DMS53 treated with DMSO at 0.1 percent for 48 hours (cell line): ENCODE results near the gene RAPGEF6.
"Not testable (repeated sequence)": the region's sequence is repeated elsewhere in the genome, so short reads cannot be mapped to it uniquely, and the experiment has no call there.

Experiments used
- DNase-seq: peaks from one replicate; lab custom pipeline; 2025; ENCODE audit not compliant: unreplicated experiment; lab: John Stamatoyannopoulos, UW

The RAPGEF6 gene, protein sequence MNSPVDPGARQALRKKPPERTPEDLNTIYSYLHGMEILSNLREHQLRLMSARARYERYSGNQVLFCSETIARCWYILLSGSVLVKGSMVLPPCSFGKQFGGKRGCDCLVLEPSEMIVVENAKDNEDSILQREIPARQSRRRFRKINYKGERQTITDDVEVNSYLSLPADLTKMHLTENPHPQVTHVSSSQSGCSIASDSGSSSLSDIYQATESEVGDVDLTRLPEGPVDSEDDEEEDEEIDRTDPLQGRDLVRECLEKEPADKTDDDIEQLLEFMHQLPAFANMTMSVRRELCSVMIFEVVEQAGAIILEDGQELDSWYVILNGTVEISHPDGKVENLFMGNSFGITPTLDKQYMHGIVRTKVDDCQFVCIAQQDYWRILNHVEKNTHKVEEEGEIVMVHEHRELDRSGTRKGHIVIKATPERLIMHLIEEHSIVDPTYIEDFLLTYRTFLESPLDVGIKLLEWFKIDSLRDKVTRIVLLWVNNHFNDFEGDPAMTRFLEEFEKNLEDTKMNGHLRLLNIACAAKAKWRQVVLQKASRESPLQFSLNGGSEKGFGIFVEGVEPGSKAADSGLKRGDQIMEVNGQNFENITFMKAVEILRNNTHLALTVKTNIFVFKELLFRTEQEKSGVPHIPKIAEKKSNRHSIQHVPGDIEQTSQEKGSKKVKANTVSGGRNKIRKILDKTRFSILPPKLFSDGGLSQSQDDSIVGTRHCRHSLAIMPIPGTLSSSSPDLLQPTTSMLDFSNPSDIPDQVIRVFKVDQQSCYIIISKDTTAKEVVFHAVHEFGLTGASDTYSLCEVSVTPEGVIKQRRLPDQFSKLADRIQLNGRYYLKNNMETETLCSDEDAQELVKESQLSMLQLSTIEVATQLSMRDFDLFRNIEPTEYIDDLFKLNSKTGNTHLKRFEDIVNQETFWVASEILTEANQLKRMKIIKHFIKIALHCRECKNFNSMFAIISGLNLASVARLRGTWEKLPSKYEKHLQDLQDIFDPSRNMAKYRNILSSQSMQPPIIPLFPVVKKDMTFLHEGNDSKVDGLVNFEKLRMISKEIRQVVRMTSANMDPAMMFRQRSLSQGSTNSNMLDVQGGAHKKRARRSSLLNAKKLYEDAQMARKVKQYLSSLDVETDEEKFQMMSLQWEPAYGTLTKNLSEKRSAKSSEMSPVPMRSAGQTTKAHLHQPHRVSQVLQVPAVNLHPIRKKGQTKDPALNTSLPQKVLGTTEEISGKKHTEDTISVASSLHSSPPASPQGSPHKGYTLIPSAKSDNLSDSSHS (N-terminal part only)

DNA sequence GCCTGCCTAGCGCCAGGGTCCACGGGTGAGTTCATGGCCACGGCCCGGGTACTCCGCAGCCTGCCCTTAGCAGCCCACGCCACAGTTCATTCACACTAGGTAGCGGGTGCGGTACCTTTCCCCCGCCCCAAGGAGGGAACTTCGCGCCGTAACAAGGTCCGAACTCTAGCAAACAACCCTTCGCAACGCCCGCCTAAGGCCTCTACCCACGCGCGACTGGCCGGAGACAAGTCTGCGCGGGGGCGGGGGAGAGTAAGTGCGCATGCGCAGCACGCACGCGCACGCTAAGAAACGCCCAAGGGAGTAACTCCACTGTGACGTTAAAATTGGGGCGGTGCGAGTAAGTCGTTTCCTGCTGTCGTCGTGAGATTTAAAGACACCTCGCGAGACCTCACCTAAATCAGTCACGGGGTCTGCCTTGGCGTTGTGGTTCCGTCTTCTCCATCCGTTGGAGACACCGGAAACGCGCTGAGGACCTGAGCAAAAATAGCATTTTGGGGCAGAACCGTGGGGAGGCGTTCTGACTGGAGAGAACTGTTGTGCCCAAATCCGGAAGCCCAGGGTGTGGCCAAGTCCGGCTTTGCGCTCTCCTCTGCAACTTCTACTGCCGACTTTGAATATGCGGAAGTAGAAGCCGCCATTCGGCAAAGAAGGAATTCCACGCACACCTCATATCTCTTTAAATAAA, at the start of gene RAPGEF6:
Gene RAPGEF6 (minus strand): TSS at position 234 of the 688 bp plus-strand sequence. CDS start 199 bp downstream, at position 35.
- peak; percentile 98 for DNase-seq

DNA sequence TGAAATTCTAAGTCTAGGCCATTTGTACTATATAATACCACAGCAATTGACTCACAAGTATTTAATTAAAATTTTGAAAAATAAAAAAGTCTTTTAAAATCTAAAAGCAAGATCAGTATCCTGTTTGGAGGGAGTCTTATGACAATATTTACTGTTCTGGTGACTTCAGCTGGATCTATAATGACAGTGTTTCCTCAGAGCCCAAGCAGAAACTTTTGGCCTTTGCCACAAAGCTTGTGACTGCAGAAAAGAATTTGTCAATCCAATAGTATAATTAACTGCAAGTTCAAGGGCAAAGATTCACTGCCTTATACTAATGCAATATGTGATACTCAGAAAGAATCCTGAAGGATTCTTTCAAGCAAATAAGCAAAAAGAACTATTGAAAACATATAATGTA, 49.6 kb upstream of the RAPGEF6 start:
- DNase-seq: no peak

DNA sequence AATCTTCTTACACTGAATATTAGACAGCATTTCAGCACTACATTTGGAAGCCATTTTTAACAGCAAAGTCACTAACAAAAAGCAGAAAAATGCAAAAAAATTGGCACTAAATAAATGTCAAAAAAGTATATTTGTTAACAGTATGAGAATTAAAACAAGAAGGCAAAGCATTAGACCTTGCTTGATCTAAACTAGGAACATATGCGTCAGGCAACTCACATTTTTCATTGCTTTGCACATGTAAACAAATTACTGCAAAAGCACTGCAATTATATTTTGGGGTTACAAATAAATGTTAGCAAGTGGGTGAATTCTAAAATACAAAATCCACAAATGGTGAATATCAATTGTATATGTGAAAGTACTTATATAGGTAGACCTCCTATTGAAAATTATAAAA, 49.0 kb upstream of the RAPGEF6 start:
- DNase-seq: no peak

DNA sequence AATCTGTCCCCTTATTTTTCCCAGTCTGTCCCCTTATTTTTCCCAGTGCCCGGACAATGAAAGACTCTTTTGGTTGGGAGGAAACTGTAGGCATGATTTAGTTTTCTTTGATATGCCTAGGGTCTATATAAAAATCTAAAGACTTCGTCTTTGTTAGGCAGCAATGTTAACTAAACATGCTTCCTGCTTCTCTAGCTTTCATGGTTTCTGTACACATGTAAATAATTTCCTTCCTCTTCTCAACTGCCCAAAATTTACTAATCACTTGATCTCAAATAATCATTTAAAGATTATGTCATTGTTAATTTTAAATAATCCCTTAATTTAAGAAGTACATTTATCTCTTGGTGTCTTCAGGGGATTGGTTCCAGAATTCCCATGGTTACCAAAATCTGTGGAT, 47.8 kb upstream of the RAPGEF6 start:
- no peak for DNase-seq

DNA sequence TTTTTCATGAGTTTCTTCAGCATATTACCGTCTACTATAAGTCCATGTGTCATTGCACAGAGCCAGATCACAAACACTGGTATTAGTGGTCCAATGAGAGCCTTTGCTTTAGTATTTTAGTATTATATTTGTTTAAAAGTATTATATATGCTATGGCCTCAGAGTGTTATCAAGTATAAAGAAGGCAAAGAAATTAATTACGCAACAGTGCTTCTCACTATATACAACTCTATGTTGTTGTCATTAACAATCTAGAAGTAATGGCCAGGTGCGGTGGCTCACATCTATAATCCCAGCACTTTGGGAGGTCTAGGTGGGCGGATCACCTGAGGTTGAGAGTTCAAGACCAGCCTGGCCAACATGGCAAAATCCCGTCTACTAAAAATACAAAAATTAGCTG, 47.1 kb upstream of the RAPGEF6 start:
- DNase-seq: no peak

DNA sequence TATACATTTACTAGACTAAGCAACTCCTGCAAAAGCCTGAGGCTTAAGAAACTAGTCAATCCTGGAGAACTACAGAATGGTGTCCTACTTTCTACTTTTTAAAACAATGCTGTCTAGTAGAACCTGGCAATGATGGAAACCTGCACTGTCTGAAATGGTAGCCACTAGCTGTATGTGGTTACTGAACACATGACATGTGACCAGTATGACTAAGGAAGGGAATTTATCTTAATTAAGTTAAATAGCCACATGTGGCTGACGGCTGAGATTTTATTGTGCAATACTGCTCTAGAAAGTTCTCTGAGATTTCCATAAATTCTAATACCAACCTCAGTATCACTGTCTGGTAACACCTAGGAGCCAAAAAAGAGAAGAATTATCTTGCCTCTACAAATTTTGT, 44.9 kb upstream of the RAPGEF6 start:
- DNase-seq: no peak

DNA sequence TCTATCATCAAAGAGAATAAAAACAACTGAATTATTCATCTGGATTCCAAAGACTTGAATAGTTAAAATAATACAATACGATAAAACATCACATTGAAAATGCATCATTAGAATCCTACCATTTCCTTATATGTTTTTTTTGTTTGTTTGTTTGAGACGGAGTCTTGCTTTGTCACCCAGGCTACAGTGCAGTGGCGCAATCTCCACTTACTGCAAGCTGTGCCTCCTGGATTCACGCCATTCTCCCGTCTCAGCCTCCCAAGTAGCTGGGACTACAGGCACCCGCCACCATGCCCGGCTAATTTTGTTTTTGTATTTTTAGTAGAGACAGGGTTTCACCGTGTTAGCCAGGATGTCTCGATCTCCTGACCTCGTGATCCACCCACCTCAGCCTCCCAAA, 43.2 kb upstream of the RAPGEF6 start:
- DNase-seq: not testable (repeated sequence)

DNA sequence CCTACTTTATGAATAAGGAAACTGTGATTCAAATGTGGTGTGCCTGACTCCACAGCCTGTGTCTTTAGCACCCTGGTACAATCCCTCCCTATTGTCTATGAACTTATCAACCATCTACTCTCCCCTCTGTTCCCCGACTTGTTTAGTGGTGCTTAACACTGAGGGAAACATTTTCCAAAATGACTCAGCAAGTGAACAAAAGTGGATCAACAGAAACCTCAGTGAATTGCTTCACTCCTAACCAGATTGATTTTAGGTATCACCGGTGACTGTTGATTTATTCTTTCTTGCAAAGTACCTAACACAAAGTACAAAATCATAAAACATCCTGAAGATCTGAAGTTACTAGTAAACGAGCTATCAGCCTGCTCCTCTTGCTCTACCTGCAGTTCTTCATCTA, 42.1 kb upstream of the RAPGEF6 start:
- no peak for DNase-seq

DNA sequence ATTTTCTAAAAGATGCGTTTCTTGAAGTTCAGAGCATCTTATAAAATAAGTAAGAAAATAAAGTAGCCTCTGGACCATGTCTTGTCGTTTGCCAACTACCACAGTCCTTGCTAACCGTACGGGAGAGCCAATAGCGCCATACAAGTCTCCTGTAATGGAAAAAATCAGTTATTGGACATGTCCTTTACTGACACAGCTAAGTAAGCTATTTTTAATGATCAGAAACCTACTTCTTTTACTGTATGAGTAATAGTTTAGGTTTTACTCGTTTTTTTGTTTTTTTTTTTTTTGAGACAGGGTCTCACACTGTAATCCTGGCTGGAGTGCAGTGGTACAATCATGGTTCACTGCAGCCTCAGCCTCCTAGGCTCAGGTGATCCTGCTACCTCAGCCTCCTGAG, 37.7 kb upstream of the RAPGEF6 start:
- no peak for DNase-seq

DNA sequence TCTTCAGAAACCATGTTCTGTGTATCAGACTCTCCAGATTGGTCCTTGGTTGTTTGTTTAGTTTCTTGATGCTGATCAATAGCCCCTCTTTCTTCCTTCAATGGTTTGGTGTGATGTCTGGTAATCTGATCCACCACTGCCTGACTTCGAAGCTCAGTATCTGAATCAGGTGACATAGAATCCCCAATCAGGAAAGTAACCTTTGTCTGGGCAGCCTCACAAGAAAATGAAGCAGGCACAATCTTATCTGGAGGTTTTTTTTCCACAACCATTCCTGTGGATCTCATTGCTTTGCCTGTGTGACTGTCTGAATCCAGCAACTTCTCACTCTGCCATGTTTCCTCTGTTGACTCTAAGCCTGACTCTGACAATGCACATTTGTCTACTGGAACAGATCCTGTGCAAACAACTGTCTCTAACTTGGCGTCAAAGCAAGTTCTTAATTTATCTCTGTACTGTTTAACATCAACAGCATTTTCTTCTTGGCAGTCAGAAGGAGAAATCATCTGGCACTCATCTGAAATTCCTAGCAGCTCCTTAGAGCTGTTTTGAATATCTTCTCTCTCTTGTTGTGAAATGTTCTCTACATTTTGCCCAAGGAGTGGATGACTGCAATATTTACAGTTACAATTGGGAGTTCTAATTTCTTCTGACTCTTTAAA, 37.1 kb upstream of the RAPGEF6 start:
- no peak for DNase-seq

DNA sequence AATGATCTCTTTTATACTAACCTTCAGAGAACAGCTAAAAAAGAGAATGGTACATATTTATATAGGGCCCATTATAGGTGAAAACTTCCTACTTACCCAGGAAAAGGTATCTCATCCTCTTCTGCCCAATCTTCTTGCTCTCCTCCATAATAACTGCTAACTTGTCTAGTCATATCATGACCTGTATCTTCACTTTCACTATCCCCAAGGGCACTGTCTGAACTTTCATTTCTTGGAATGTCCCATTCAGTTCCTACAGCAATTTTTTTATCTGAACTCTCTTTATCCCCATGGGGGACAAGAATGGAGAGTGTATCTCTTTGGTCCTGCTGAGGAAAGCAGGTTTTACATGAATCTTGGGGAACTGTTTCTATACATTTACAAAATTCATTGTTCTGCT, 36.4 kb upstream of the RAPGEF6 start:
- no peak for DNase-seq

DNA sequence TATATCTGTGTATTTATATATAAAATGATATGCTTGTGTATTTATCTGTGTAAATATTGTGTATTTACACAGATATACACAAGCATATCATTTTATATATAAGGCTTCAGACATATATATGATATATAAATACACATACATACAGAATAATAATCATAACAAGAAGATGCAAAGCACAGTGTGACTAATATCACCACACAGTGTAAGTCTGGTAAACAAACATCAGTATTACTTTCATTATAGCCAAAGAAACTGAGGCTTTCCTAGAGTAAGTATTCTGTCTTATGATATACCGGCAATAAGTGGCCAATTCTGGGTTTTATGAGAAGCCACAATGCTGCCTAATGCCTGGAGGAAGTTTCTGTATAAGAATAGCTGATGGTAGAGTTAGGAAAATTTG, 29.9 kb upstream of the RAPGEF6 start:
- no peak for DNase-seq

DNA sequence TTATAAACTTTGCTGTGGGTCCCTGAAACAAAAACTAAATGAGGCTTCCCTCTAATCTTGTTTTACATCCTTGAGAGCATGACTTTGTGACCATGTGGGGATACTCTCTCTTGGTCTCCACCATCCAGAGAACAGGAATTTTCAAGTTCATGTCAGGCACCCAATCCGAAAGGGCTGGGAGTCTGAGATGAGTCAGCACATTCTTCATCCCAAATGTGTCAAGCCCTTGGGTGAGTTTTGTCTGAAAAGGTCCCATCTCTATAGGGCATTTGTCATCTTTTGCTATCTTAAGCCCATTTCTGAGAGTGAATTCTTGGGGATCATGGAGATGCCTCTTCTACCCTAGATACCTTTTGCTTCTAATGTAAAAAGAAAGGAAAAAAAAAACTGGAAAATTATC, 26.9 kb upstream of the RAPGEF6 start:
- DNase-seq: no peak

DNA sequence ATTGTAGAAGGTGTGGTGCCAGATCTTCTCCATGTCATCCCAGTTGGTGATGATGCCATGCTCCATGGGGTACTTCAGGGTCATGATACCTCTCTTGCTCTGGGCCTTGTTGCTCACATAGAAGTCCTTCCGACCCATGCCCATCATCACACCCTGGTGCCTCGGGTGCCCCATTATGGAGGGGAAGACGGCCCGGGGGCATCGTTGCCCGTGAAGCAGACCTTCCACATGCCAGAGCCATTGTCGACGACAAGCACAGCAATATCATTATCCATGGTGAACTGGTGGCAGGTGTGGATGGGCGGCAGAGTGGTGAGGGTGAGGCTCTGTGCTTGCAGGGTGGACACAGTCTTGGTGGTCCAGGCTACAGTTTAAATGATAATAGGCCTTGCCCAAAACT, 24.8 kb upstream of the RAPGEF6 start:
- DNase-seq: no peak

DNA sequence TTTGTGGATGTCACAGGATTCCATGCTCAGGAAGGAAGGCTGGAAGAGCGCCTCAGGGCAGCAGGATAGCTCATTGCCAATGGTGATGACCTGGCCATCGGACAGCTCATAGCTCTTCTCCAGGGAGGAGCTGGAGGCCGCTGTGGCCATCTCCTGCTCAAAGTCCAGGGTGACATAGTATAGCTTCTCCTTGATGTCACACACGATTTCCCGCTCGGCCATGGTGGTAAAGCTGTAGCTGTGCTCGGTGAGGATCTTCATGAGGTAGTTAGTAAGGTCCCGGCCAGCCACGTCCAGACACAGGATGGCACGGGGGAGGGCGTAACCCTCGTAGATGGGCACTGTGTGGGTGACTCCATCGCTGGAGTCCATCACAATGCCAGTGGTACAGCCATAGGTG, 24.3 kb upstream of the RAPGEF6 start:
- DNase-seq: no peak

DNA sequence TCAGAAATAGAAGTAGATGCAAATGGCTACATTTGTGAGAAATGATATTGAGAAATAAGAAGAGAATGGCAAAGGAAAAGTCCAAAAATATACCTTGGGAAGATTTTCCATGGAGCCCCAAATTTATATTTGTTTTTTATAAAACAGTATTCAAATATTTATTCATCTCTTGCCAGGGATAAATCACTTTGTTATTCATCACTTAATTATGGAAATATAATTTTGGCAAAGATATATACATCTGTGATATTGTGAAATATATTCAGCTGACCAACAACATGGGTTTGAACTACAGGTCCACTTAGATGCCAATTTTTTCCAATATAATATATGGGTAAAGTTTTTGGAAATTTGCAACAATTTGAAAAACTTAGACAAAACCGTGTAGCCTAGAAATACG, 19.7 kb upstream of the RAPGEF6 start:
- no peak for DNase-seq

DNA sequence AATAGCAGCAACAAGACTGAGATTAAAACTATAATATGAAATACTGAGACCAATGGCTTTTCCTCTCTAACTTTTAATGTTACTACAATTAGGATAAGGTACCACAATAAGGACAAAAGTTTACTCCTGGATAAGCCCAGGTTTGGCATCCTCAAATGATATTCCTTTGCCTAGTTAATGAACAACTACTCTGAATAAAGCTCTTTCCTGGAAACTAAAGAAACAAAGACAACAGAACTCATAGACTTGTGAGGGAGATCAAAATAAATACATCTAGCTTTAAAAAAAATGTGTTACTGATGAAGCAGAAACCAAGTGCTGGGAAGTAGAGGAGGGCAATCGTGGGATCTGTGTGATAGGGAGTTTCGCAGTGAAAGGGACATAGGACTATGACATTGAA, 19.3 kb upstream of the RAPGEF6 start:
- no peak for DNase-seq

DNA sequence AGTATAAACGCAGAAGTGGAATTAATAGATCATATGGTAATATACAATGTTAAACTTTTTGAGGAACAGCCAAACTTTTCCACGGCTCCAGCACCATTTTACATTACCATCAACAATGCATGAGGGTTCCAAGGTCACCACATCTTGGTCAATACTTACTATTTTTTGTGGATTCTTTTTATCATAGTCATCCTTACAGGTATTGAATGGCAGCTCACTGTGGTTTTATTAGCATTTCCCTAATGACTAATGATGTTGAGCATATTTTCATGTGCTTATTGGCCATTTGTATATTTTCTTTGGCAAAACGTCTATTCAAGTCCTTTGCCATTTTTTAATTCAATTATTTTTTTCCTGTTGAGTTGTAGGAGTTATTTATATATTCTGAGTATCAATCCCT, 14.1 kb upstream of the RAPGEF6 start:
- DNase-seq: no peak

DNA sequence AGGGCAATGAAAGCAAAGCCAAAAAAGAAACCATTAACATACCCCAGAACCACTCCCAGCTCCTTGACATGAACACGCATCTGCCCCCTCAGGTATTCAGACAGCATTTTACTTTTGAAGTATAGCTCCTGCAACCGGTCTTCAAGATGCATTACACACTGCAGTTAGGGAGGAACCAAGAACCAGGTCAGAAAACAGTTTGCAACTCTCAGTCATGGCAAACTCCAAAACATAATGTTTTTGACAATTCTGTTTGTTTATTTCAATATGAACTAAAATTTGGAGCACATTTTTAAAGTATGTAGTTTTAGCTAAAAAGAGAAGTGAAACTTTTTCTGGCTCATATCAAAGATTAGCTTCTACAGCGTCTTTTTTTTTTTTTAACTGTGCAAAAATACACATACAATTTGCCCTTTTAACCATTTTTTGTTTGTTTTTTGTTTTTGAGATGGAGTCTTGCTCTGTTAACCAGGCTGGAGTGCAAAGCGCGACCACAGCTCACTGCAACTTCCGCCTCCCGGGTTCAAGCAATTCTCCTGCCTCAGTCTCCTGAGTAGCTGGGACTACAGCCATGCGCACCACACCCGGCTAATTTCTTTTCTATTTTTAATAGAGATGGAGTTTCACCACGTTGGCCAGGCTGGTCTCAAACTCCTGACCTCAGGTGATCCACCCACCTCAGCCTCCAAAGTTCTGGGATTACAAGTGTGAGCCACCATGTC, 12.2 kb upstream of the RAPGEF6 start:
- no peak for DNase-seq

DNA sequence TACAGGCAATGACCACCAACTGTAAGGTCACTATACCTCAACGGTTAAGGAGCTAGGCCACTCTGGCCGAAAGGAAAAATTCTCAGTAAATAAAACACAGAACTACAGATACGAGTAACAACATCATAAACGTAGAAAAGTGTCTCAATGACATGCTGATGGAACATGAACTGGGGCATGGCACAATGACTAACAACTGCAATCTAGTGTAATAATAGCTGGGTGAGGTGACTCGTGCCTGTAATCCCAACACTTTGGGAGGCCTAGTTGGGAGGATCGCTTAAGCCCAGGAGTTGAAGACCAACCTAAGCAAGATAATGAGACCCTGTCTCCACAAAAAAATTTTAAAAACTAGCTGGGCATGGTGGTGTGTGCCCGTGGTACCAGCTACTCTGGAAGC, 9.8 kb upstream of the RAPGEF6 start:
- DNase-seq: no peak
